Keratinocyte (primary cell): ENCODE results near the gene RGS3.

Source experiments
- EZH2 ChIP-seq: IDR thresholded peaks from one replicate; pipeline ENCODE4 v1.6.1; 2012; ENCODE audit warnings: inconsistent platforms, mild to moderate bottlenecking, low read length, moderate library complexity
- TF ChIP-seq, protein P1 (sequence below), 3 experiments: IDR thresholded peaks in 1 of 3; conservative IDR thresholded peaks in 1 of 3; optimal IDR thresholded peaks in 1 of 3; 2 replicates in 2 of 3; 3 replicates in 1 of 3; pipeline versions ENCODE3 to v1.5.1; 2011; ENCODE audit warnings: low read length in 3 of 3, mild to moderate bottlenecking in 3 of 3, moderate library complexity in 2 of 3, control low read depth in 1 of 3, inconsistent platforms in 1 of 3; ENCODE audit not compliant: insufficient read depth in 2 of 3; ENCODE audit errors: extremely low read depth in 1 of 3

DNA sequence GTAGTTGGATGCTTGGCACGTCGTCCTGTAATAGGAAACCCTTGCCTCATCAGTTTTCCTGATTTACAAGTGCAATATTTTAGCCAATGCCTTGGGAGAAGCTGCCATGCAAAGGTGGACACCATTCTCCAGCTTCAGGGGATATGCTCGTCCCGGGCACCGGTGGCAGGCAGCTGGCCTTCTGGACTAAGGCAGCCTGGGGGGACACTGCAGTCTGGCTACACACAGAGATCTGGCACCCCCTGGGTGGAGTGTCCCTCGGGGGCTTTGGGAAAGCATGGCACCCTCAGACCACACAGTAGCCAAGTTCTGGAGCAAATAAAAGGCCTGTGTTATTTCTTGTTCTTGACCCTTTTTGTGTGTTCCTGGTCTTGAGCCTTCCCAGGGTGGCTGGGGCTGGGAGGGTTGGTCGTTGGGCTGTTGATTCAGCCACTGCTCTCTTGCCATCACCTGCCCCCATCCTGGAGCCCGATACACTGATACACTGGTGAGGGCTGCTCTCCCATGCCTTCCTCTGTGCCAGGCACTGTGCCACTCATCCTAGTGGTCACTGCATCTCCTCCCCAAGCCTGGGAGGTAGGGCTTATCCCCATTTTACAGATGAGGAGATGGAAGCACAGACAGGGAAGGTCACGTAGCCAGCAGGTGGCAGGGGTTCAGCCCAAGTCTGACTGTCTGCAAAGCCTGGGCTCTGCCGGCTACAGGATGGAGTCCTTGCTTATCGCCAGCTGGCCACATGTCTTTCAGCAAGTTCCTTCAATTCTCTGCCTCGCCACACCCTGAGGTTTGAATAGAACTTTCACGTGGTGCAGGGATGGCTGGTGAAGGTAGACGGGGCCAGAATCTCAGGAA lies 134.1 kb downstream of the RGS3 start:
- TF ChIP-seq, protein P1, sequence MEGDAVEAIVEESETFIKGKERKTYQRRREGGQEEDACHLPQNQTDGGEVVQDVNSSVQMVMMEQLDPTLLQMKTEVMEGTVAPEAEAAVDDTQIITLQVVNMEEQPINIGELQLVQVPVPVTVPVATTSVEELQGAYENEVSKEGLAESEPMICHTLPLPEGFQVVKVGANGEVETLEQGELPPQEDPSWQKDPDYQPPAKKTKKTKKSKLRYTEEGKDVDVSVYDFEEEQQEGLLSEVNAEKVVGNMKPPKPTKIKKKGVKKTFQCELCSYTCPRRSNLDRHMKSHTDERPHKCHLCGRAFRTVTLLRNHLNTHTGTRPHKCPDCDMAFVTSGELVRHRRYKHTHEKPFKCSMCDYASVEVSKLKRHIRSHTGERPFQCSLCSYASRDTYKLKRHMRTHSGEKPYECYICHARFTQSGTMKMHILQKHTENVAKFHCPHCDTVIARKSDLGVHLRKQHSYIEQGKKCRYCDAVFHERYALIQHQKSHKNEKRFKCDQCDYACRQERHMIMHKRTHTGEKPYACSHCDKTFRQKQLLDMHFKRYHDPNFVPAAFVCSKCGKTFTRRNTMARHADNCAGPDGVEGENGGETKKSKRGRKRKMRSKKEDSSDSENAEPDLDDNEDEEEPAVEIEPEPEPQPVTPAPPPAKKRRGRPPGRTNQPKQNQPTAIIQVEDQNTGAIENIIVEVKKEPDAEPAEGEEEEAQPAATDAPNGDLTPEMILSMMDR (optimal IDR thresholded peaks at IDR 0.05 in 1 of 3, IDR thresholded peaks at IDR 0.05 in 1 of 3, conservative IDR thresholded peaks at IDR 0.05 in 1 of 3; ENCODE audit: extremely low read depth in 1 of 3, insufficient read depth in 2 of 3, low read length in 3 of 3): no peak
- TF ChIP-seq EZH2: no peak
